ENCODE data around the gene SHLD1. TPM values are rescaled to one million over a fixed set of nuclear protein-coding genes. Genes with fewer than 3 reads are reported as not detected.

SHLD1 gene
- total RNA-seq, 1 donor from 2014 or later = 4.1 TPM

DNA sequence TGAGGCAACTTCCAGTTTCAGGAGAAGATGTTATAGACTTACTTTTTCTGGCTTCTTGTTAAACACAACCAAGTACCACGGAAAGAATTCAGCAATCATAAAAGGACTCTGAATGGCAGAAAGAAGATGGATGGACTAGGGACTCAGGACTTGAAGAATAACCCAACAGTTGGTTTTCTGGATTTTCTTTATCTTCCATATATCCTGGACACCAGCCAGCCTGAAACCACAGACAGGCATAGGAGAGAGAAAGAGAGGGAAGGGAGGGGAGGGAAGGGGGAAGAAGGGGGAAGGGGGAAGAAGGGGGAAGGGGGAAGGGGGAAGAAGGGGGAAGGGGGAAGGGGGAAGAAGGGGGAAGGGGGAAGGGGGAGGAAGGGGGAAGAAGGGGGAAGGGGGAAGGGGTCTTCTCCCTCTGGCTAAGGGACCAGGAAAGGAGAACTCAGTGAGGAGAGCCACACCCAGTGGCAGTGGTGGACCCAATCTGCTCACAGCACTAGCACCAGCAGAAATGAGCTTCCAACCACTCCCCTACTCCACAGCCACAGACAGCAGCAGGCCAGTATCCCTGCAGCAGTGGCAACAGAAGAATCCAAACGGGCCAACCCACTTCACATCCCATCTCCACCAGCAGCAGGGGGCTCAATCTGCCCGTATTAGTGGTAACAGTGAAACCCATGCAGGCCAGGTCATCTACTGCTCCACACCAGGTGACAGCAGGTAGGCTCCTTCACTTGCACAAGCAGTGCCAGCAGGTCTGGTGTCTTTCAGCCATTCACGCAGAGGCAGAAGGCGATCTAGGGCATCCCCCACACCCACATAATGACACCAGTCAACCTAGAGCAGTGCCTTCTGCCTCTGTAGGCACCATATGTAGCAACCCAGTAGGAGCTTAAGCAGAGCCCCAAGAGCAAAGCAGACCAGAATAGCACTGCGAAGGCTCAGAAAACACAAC is 121.5 kb downstream of the SHLD1 start:
- DNase-seq (ENCODE audit: extremely low spot score, unreplicated experiment) = no peak
- H3K9me3 Mint-ChIP-seq = no peaks in the 10 kb centered on the region

DNA sequence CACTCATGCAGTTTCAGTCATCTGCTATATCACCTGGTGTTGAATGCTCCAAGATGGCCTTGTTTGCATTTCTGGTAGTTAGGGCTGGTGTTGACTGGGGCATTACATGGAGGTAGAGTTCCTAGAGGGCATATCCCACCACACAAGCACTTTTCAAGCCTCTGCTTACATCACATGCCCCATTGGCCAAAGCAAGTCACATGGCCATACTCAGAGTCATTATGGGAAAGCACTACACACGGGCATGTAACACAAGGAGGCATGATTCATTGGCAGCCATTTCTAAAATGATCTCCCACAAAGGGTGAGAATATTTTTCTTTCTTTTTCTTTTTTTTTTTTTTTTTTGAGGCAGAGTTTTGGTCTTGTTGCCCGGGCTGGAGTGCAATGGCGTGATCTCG is 126.9 kb downstream of the SHLD1 start:
- Mint-ChIP-seq H3K36me3 (no peaks in the 10 kb centered on the region), H3K9me3 (no peaks in the 10 kb centered on the region), H3K4me3 (no peak overlapping the region), H3K27ac (no peak overlapping the region), H3K4me1 (ENCODE audit: unreplicated experiment) (peaks cover 6% of the 10 kb centered on the region), H3K27me3 (peaks cover 10% of the 10 kb centered on the region)
- no peak for DNase-seq (ENCODE audit: extremely low spot score, unreplicated experiment)
- TF ChIP-seq, protein P1, sequence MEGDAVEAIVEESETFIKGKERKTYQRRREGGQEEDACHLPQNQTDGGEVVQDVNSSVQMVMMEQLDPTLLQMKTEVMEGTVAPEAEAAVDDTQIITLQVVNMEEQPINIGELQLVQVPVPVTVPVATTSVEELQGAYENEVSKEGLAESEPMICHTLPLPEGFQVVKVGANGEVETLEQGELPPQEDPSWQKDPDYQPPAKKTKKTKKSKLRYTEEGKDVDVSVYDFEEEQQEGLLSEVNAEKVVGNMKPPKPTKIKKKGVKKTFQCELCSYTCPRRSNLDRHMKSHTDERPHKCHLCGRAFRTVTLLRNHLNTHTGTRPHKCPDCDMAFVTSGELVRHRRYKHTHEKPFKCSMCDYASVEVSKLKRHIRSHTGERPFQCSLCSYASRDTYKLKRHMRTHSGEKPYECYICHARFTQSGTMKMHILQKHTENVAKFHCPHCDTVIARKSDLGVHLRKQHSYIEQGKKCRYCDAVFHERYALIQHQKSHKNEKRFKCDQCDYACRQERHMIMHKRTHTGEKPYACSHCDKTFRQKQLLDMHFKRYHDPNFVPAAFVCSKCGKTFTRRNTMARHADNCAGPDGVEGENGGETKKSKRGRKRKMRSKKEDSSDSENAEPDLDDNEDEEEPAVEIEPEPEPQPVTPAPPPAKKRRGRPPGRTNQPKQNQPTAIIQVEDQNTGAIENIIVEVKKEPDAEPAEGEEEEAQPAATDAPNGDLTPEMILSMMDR (conservative IDR thresholded peaks at IDR 0.05) = no peak

More for the DNA sequence above, 121.5 kb downstream of the SHLD1 start:
- H3K4me3 Mint-ChIP-seq = no peak overlapping the region
- no peaks in the 10 kb centered on the region for H3K4me1 Mint-ChIP-seq (ENCODE audit: unreplicated experiment)
- H3K27me3 Mint-ChIP-seq = peaks cover 15% of the 10 kb centered on the region
- no peaks in the 10 kb centered on the region for H3K36me3 Mint-ChIP-seq
- H3K27ac Mint-ChIP-seq = no peak overlapping the region
- TF ChIP-seq, protein P1 (conservative IDR thresholded peaks at IDR 0.05) = no peak

GRCh38 chr20:5880326-5880725 is 130.1 kb downstream of the SHLD1 start:
- no peak for DNase-seq (ENCODE audit: extremely low spot score, unreplicated experiment)
- Mint-ChIP-seq H3K27ac (no peak overlapping the region), H3K4me3 (no peak overlapping the region), H3K9me3 (no peaks in the 10 kb centered on the region), H3K36me3 (no peaks in the 10 kb centered on the region), H3K27me3 (peaks cover 3% of the 10 kb centered on the region), H3K4me1 (ENCODE audit: unreplicated experiment) (peaks cover 6% of the 10 kb centered on the region)
- TF ChIP-seq, protein P1 (conservative IDR thresholded peaks at IDR 0.05) = no peak

DNA sequence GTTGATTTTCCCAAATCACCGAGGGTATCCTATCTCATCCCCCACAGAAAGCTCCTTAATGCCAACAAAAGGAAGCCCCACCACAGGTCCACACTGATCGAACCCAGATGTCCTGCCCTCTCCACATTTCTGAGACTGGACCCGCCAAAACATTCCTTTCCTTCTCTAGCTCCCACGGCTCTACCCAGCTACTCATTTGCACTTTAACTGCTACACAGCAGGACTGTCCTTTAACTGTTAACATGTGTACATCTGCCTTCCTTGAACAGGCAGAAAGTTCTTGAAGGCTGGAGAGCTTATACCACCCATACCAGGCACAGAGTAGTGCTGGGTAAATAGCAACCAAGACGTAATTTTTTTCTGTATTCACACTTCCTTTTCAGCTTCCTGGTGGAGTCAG is 131.5 kb downstream of the SHLD1 start:
- no peak for DNase-seq (ENCODE audit: extremely low spot score, unreplicated experiment)
- H3K27ac Mint-ChIP-seq = no peak overlapping the region
- H3K9me3 Mint-ChIP-seq = no peaks in the 10 kb centered on the region
- H3K4me1 Mint-ChIP-seq (ENCODE audit: unreplicated experiment) = peaks cover 6% of the 10 kb centered on the region
- no peak overlapping the region for H3K4me3 Mint-ChIP-seq
- TF ChIP-seq, protein P1 (conservative IDR thresholded peaks at IDR 0.05) = no peak
- no peaks in the 10 kb centered on the region for H3K36me3 Mint-ChIP-seq
- H3K27me3 Mint-ChIP-seq = peaks cover 5% of the 10 kb centered on the region

- Mint-ChIP-seq H3K36me3 (no peaks in the 10 kb centered on the region), H3K27ac (no peak overlapping the region), H3K4me3 (no peak overlapping the region), H3K4me1 (ENCODE audit: unreplicated experiment) (peaks cover 6% of the 10 kb centered on the region), H3K27me3 (peaks cover 6% of the 10 kb centered on the region), H3K9me3 (no peaks in the 10 kb centered on the region)
- TF ChIP-seq, protein P1 (conservative IDR thresholded peaks at IDR 0.05) = no peak
- DNase-seq (ENCODE audit: extremely low spot score, unreplicated experiment) = no peak
Measured at GRCh38 chr20:5882166-5882565, 132.0 kb downstream of the SHLD1 start.

Measured in type B pancreatic cell (in vitro differentiated cells).